WTC11 (cell line): Measurements from ENCODE around the gene PGP. TPM values are rescaled to one million over a fixed set of nuclear protein-coding genes. Genes with fewer than 3 reads are reported as not detected.

Source experiments
- ATAC-seq: fragments of 200-7000 bp; cut with Tn5 transposase; 2 replicates; pipeline ENCODE4 v1.10.0; 2021; ENCODE audit warnings: mild to moderate bottlenecking, moderate library complexity
- CTCF ChIA-PET: fragments of 300-600 bp; sonication (Branson Sonifier 250); formaldehyde crosslinking; loops from one replicate; lab custom pipeline; 2021; ENCODE audit warnings: antibody characterized with exemption; lab: Charles Lee
- POLR2A ChIA-PET: fragments of 350-600 bp; sonication (Branson Sonifier 250); formaldehyde crosslinking; loops from one replicate; lab custom pipeline; 2021; ENCODE audit warnings: antibody characterized with exemption; lab: Charles Lee
- DNase-seq: peaks from one replicate; pipeline ENCODE4 v3.0.0; 2021; ENCODE audit warnings: low spot score
- H3K27ac Mint-ChIP-seq: 2 replicates; pipeline ENCODE4 v1.8.0; 2021; ENCODE audit warnings: mixed read lengths
- H3K27me3 Mint-ChIP-seq: 2 replicates; pipeline ENCODE4 v1.8.0; 2021; ENCODE audit warnings: low read depth, mild to moderate bottlenecking, moderate library complexity, mixed read lengths
- H3K36me3 Mint-ChIP-seq: 2 replicates; pipeline ENCODE4 v1.8.0; 2021; ENCODE audit warnings: mixed read lengths
- H3K4me1 Mint-ChIP-seq: 2 replicates; pipeline ENCODE4 v1.8.0; 2022; ENCODE audit warnings: mixed read lengths
- H3K4me3 Mint-ChIP-seq: 2 replicates; pipeline ENCODE4 v1.8.0; 2021; ENCODE audit warnings: mild to moderate bottlenecking, moderate library complexity, mixed read lengths
- H3K9me3 Mint-ChIP-seq: 2 replicates; pipeline ENCODE4 v1.8.0; 2021; ENCODE audit warnings: mixed read lengths
- CBFB ChIP-seq: sonication (generic); formaldehyde crosslinking; IDR thresholded peaks from 2 replicates; pipeline ENCODE4 v1.8.1; 2022; ENCODE audit warnings: mild to moderate bottlenecking, low read depth, missing genetic modification reagents
- ELF4 ChIP-seq: sonication (generic); formaldehyde crosslinking; IDR thresholded peaks from 2 replicates; pipeline ENCODE4 v1.8.1; 2022; ENCODE audit warnings: low read depth, mild to moderate bottlenecking, moderate library complexity, missing genetic modification reagents
- FOXP1 ChIP-seq: sonication (generic); formaldehyde crosslinking; IDR thresholded peaks from 2 replicates; pipeline ENCODE4 v1.8.0; 2022; ENCODE audit warnings: missing genetic modification reagents, mild to moderate bottlenecking, moderate library complexity, borderline replicate concordance
- JUN ChIP-seq: sonication (generic); formaldehyde crosslinking; IDR thresholded peaks from 2 replicates; pipeline ENCODE4 v1.8.0; 2023; ENCODE audit warnings: mild to moderate bottlenecking, missing genetic modification reagents
- KAT7 ChIP-seq: sonication (generic); formaldehyde crosslinking; IDR thresholded peaks from 2 replicates; pipeline ENCODE4 v1.8.1; 2023; ENCODE audit warnings: missing genetic modification reagents, mild to moderate bottlenecking, borderline replicate concordance
- NFE2L1 ChIP-seq: sonication (generic); formaldehyde crosslinking; IDR thresholded peaks from 2 replicates; pipeline ENCODE4 v1.8.1; 2023; ENCODE audit warnings: missing genetic modification reagents
- SMAD3 ChIP-seq: sonication (generic); formaldehyde crosslinking; IDR thresholded peaks from 2 replicates; pipeline ENCODE4 v1.8.0; 2022; ENCODE audit warnings: missing genetic modification reagents, mild to moderate bottlenecking, borderline replicate concordance
- SMAD4 ChIP-seq: sonication (generic); formaldehyde crosslinking; IDR thresholded peaks from 2 replicates; pipeline ENCODE4 v1.8.0; 2022; ENCODE audit warnings: mild to moderate bottlenecking, missing genetic modification reagents
- SP1 ChIP-seq: sonication (generic); formaldehyde crosslinking; conservative IDR thresholded peaks from 2 replicates; pipeline ENCODE4 v1.8.1; 2022; ENCODE audit warnings: missing genetic modification reagents
- total RNA-seq: library from RNA; stranded (reverse); gene quantifications from 3 replicates; pipeline ENCODE4 v1.2.3, GENCODE V29; 2021
- TF ChIP-seq, protein P1 (sequence below): sonication (generic); formaldehyde crosslinking; IDR thresholded peaks from 2 replicates; pipeline ENCODE4 v1.8.0; 2023; ENCODE audit warnings: mild to moderate bottlenecking, missing genetic modification reagents
- TF ChIP-seq, protein P2 (sequence below): sonication (generic); formaldehyde crosslinking; IDR thresholded peaks from 2 replicates; pipeline ENCODE4 v1.8.1; 2023; ENCODE audit warnings: mild to moderate bottlenecking, missing genetic modification reagents
- TF ChIP-seq, protein P3 (sequence below): sonication (generic); formaldehyde crosslinking; IDR thresholded peaks from 2 replicates; pipeline ENCODE4 v1.8.1; 2023; ENCODE audit warnings: mild to moderate bottlenecking, moderate library complexity, missing genetic modification reagents
- TF ChIP-seq, protein P4 (sequence below): fragments of 200-600 bp; IDR thresholded peaks from 2 replicates; pipeline ENCODE4 v1.8.0; 2022; ENCODE audit warnings: antibody characterized with exemption
- TF ChIP-seq, protein P5 (sequence below): sonication (generic); formaldehyde crosslinking; IDR thresholded peaks from 2 replicates; pipeline ENCODE4 v1.8.0; 2022; ENCODE audit warnings: mild to moderate bottlenecking, missing genetic modification reagents
- TF ChIP-seq, protein P6 (sequence below): sonication (generic); formaldehyde crosslinking; IDR thresholded peaks from 2 replicates; pipeline ENCODE4 v1.8.1; 2023; ENCODE audit warnings: mild to moderate bottlenecking, missing genetic modification reagents, moderate library complexity
- TF ChIP-seq, protein P7 (sequence below): fragments of 250-450 bp; sonication (Bioruptor Pico); IDR thresholded peaks from 2 replicates; pipeline ENCODE4 v2.1.2; 2022; ENCODE audit warnings: mild to moderate bottlenecking, moderate library complexity
- TF ChIP-seq, protein P8 (sequence below): sonication (generic); formaldehyde crosslinking; IDR thresholded peaks from 2 replicates; pipeline ENCODE4 v1.8.0; 2022; ENCODE audit warnings: mild to moderate bottlenecking, missing genetic modification reagents

Gene PGP
- total RNA-seq, 1 experiment from 2014 or later: 39.5 TPM

DNA sequence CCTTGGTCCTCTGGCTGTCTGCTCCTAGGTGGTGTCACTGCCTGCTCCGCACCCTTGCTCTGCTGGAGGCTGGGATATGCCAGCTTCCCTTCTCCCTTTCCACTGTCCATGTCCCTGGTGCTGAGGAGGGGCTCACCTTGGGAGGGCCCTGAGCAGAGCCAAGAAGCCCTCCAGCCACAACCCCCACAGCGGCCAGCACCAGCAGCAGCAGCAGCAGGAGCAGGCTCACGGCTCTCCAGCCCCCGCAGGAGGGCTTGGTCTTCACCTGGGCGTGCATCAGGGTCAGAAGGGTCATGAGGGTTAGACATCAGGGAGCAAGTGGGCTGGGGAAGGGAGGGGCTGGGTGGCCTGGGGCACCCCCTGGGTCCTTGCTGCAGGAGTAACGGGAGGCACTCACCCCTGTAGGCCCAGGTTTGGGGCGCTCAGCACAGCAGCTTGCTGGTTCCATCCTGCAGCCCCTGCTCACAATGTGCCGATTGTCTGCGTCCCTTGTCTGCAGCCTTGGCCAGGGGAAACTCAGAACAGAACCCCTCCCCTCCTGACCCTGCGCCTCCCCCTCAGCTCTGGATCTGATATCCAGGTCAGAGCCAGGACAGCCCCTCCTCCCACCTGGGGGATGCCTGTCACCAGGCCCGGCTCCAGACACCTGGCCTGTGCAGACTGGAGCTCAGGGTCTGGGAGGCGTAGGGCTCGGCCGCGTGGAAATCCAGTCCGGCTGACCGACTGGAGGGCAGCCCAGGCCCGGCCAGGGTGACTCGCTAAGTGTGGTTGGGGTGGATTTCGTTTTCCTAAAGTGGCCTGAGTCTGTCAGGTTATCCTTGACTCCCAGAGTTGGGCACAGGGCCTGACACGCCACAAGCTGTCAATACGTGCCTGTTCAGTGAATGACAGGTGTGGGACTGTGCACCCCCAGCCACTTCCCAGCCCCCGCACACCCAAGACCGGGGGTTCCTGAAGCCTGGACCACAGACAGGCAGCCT lies 4.0 kb downstream of the PGP start, which contains the start of gene BRICD5 (continued):
- TF ChIP-seq, protein P1, sequence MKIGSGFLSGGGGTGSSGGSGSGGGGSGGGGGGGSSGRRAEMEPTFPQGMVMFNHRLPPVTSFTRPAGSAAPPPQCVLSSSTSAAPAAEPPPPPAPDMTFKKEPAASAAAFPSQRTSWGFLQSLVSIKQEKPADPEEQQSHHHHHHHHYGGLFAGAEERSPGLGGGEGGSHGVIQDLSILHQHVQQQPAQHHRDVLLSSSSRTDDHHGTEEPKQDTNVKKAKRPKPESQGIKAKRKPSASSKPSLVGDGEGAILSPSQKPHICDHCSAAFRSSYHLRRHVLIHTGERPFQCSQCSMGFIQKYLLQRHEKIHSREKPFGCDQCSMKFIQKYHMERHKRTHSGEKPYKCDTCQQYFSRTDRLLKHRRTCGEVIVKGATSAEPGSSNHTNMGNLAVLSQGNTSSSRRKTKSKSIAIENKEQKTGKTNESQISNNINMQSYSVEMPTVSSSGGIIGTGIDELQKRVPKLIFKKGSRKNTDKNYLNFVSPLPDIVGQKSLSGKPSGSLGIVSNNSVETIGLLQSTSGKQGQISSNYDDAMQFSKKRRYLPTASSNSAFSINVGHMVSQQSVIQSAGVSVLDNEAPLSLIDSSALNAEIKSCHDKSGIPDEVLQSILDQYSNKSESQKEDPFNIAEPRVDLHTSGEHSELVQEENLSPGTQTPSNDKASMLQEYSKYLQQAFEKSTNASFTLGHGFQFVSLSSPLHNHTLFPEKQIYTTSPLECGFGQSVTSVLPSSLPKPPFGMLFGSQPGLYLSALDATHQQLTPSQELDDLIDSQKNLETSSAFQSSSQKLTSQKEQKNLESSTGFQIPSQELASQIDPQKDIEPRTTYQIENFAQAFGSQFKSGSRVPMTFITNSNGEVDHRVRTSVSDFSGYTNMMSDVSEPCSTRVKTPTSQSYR (CRISPR knock-in tag): peak; percentile 78
- TF ChIP-seq SMAD4 (no peak), NFE2L1 (no peak), FOXP1 (CRISPR knock-in tag) (peak; percentile 73; the same call in 1 of the 2 replicates), KAT7 (CRISPR knock-in tag) (no peak), JUN (no peak), SP1 (CRISPR knock-in tag) (peak; percentile 61; the same call in 1 of the 2 replicates), SMAD3 (CRISPR knock-in tag) (peak; percentile 41; the same call in 1 of the 2 replicates)
- TF ChIP-seq, protein P2, sequence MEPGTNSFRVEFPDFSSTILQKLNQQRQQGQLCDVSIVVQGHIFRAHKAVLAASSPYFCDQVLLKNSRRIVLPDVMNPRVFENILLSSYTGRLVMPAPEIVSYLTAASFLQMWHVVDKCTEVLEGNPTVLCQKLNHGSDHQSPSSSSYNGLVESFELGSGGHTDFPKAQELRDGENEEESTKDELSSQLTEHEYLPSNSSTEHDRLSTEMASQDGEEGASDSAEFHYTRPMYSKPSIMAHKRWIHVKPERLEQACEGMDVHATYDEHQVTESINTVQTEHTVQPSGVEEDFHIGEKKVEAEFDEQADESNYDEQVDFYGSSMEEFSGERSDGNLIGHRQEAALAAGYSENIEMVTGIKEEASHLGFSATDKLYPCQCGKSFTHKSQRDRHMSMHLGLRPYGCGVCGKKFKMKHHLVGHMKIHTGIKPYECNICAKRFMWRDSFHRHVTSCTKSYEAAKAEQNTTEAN (CRISPR knock-in tag): peak; percentile 48; the same call in 1 of the 2 replicates
- TF ChIP-seq, protein P3, sequence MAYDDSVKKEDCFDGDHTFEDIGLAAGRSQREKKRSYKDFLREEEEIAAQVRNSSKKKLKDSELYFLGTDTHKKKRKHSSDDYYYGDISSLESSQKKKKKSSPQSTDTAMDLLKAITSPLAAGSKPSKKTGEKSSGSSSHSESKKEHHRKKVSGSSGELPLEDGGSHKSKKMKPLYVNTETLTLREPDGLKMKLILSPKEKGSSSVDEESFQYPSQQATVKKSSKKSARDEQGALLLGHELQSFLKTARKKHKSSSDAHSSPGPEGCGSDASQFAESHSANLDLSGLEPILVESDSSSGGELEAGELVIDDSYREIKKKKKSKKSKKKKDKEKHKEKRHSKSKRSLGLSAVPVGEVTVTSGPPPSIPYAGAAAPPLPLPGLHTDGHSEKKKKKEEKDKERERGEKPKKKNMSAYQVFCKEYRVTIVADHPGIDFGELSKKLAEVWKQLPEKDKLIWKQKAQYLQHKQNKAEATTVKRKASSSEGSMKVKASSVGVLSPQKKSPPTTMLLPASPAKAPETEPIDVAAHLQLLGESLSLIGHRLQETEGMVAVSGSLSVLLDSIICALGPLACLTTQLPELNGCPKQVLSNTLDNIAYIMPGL (CRISPR knock-in tag): 0 out of 2 replicates have a peak, but pooled peaks have one; percentile 40
- TF ChIP-seq, protein P4, sequence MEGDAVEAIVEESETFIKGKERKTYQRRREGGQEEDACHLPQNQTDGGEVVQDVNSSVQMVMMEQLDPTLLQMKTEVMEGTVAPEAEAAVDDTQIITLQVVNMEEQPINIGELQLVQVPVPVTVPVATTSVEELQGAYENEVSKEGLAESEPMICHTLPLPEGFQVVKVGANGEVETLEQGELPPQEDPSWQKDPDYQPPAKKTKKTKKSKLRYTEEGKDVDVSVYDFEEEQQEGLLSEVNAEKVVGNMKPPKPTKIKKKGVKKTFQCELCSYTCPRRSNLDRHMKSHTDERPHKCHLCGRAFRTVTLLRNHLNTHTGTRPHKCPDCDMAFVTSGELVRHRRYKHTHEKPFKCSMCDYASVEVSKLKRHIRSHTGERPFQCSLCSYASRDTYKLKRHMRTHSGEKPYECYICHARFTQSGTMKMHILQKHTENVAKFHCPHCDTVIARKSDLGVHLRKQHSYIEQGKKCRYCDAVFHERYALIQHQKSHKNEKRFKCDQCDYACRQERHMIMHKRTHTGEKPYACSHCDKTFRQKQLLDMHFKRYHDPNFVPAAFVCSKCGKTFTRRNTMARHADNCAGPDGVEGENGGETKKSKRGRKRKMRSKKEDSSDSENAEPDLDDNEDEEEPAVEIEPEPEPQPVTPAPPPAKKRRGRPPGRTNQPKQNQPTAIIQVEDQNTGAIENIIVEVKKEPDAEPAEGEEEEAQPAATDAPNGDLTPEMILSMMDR: no peak
- TF ChIP-seq, protein P5, sequence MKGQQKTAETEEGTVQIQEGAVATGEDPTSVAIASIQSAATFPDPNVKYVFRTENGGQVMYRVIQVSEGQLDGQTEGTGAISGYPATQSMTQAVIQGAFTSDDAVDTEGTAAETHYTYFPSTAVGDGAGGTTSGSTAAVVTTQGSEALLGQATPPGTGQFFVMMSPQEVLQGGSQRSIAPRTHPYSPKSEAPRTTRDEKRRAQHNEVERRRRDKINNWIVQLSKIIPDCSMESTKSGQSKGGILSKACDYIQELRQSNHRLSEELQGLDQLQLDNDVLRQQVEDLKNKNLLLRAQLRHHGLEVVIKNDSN (CRISPR knock-in tag): 0 out of 2 replicates have a peak, but pooled peaks have one; percentile 19

DNA sequence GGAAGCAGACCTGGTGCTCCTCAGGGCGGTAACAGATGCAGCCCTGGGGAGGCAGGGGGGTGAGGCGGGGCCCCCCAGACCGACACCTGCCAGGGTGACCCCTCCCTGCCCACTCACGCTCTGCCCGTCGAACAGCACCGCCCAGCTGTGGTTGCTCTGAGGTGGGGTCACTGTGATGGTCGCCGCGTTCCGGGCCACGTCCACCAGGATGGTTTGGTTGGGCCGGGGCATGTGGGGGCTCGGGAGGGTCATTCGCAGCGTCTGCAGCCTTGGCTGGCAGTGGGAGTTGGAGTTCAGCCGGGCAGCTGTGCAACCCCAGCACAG lies 4.7 kb downstream of the PGP start:
- ATAC-seq: no peak
- Mint-ChIP-seq H3K36me3 (peaks cover 25% of the 10 kb centered on the region), H3K27ac (no peak overlapping the region), H3K4me3 (no peak overlapping the region), H3K4me1 (peaks cover 31% of the 10 kb centered on the region), H3K9me3 (no peaks in the 10 kb centered on the region), H3K27me3 (no peaks in the 10 kb centered on the region)
- CTCF ChIA-PET: interaction anchor here (0.5 to 3.4 kb wide), 2 partner anchors 15 to 281 kb away, joined by 3 to 28 read pairs; no protein-coding TSS in a partner anchor
- POLR2A ChIA-PET: interaction anchor here (0.5 to 1.9 kb wide), 5 partner anchors 10 to 163 kb away, joined by 4 to 10 read pairs (median 6); partner anchors contain the start of genes ECI1, NTHL1, TRAF7 and TSC2
- TF ChIP-seq, protein P6, sequence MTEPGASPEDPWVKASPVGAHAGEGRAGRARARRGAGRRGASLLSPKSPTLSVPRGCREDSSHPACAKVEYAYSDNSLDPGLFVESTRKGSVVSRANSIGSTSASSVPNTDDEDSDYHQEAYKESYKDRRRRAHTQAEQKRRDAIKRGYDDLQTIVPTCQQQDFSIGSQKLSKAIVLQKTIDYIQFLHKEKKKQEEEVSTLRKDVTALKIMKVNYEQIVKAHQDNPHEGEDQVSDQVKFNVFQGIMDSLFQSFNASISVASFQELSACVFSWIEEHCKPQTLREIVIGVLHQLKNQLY (CRISPR knock-in tag): no peak
- TF ChIP-seq, protein P7, sequence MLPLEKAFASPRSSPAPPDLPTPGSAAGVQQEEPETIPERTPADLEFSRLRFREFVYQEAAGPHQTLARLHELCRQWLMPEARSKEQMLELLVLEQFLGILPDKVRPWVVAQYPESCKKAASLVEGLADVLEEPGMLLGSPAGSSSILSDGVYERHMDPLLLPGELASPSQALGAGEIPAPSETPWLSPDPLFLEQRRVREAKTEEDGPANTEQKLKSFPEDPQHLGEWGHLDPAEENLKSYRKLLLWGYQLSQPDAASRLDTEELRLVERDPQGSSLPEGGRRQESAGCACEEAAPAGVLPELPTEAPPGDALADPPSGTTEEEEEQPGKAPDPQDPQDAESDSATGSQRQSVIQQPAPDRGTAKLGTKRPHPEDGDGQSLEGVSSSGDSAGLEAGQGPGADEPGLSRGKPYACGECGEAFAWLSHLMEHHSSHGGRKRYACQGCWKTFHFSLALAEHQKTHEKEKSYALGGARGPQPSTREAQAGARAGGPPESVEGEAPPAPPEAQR (CRISPR knock-in tag): no peak
- TF ChIP-seq CBFB (CRISPR knock-in tag) (no peak), ELF4 (CRISPR knock-in tag) (no peak)
- TF ChIP-seq, protein P8, sequence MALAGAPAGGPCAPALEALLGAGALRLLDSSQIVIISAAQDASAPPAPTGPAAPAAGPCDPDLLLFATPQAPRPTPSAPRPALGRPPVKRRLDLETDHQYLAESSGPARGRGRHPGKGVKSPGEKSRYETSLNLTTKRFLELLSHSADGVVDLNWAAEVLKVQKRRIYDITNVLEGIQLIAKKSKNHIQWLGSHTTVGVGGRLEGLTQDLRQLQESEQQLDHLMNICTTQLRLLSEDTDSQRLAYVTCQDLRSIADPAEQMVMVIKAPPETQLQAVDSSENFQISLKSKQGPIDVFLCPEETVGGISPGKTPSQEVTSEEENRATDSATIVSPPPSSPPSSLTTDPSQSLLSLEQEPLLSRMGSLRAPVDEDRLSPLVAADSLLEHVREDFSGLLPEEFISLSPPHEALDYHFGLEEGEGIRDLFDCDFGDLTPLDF (CRISPR knock-in tag): no peak
- DNase-seq: no peak
